SK-N-SH (cell line): ENCODE data around the gene ENKD1. TPM values are rescaled to one million over a fixed set of nuclear protein-coding genes. Genes with fewer than 3 reads are reported as not detected.
A peak's percentile ranks its signal among the peaks of the same experiment; 100 is the strongest.

ENCODE experiments used
- CTCF ChIA-PET: fragments of 300-600, 350-600 bp; formaldehyde crosslinking; extraction: SDS; loops from one replicate; lab custom pipeline; 2021; lab: Yijun Ruan, JAX
- POLR2A ChIA-PET: fragments of 350-600 bp; sonication (Branson Sonifier 250); formaldehyde crosslinking; extraction: SDS; loops from one replicate; lab custom pipeline; 2020; ENCODE audit warnings: antibody characterized with exemption, inconsistent platforms; lab: Yijun Ruan, JAX
- DNase-seq: peaks from one replicate; pipeline ENCODE4 v3.0.0; 2012
- H2AFZ ChIP-seq: fragments of 200-600 bp; sonication (generic); 2 replicates; pipeline ENCODE4 v1.8.1; 2016; ENCODE audit warnings: antibody characterized with exemption, mild to moderate bottlenecking, low read depth
- H3F3A ChIP-seq: fragments of 200-600 bp; sonication (generic); replicated peaks from 2 replicates; pipeline ENCODE3; 2016; ENCODE audit warnings: antibody characterized with exemption, mild to moderate bottlenecking; ENCODE audit not compliant: insufficient read depth
- H3K27ac ChIP-seq, 2 experiments: fragments of 200-500 bp in 1 of 2; fragments of 200-600 bp in 1 of 2; sonication (Bioruptor generic) in 1 of 2; sonication (generic), shearing (Covaris generic) in 1 of 2; 2 replicates each; pipeline versions ENCODE4 v1.5.1 to v1.6.1; 2014 to 2016; ENCODE audit warnings: low read depth in 2 of 2, inconsistent platforms in 1 of 2, low read length in 1 of 2, mild to moderate bottlenecking in 1 of 2, mixed read lengths in 1 of 2
- H3K27me3 ChIP-seq: fragments of 200-600 bp; sonication (generic), shearing (Covaris generic); 2 replicates; pipeline ENCODE4 v1.6.1; 2016; ENCODE audit warnings: mixed run types; ENCODE audit not compliant: insufficient read depth
- H3K36me3 ChIP-seq, 2 experiments: fragments of 200-500 bp in 1 of 2; fragments of 200-600 bp in 1 of 2; sonication (Bioruptor generic) in 1 of 2; sonication (generic) in 1 of 2; replicated peaks in 1 of 2; 2 replicates each; pipeline versions ENCODE3 to v1.5.1; 2014 to 2016; ENCODE audit warnings: low read length in 1 of 2, mild to moderate bottlenecking in 1 of 2; ENCODE audit not compliant: insufficient read depth in 2 of 2, control insufficient read depth in 1 of 2
- H3K4me1 ChIP-seq, 2 experiments: fragments of 200-500 bp in 1 of 2; fragments of 200-600 bp in 1 of 2; sonication (Bioruptor generic) in 1 of 2; sonication (generic), shearing (Covaris generic) in 1 of 2; 2 replicates each; pipeline versions ENCODE4 v1.5.1 to v1.6.1; 2014 to 2016; ENCODE audit warnings: low read depth in 1 of 2, low read length in 1 of 2, mixed run types in 1 of 2; ENCODE audit not compliant: insufficient read depth in 2 of 2, control insufficient read depth in 1 of 2
- H3K4me2 ChIP-seq: fragments of 200-600 bp; sonication (generic), shearing (Covaris generic); 2 replicates; pipeline ENCODE4 v1.6.1; 2017; ENCODE audit warnings: mixed run types
- H3K4me3 ChIP-seq, 2 experiments: fragments of 200-500 bp in 1 of 2; fragments of 200-600 bp in 1 of 2; sonication (Bioruptor generic) in 1 of 2; sonication (generic), shearing (Covaris generic) in 1 of 2; 2 replicates each; pipeline versions ENCODE4 v1.5.1 to v1.8.1; 2014 to 2016; ENCODE audit warnings: low read depth in 2 of 2, inconsistent platforms in 1 of 2, low read length in 1 of 2, mild to moderate bottlenecking in 1 of 2, mixed read lengths in 1 of 2, moderate library complexity in 1 of 2
- H3K79me2 ChIP-seq: fragments of 200-600 bp; sonication (generic); 2 replicates; pipeline ENCODE4 v1.8.1; 2017; ENCODE audit warnings: mild to moderate bottlenecking; ENCODE audit not compliant: insufficient read depth
- H3K9ac ChIP-seq: fragments of 200-600 bp; sonication (generic); 2 replicates; pipeline ENCODE4 v1.6.1; 2017; ENCODE audit warnings: mixed run types
- H3K9me2 ChIP-seq: fragments of 200-600 bp; sonication (generic); 2 replicates; pipeline ENCODE4 v1.6.1; 2017; ENCODE audit warnings: mixed run types
- H3K9me3 ChIP-seq: fragments of 200-600 bp; sonication (generic); 2 replicates; pipeline ENCODE4 v1.6.1; 2017; ENCODE audit warnings: mixed run types, mild to moderate bottlenecking, moderate library complexity
- H4K20me1 ChIP-seq: fragments of 200-600 bp; sonication (generic); 2 replicates; pipeline ENCODE4 v1.6.1; 2017; ENCODE audit warnings: mild to moderate bottlenecking, mixed run types; ENCODE audit not compliant: insufficient read depth
- EZH2phosphoT487 ChIP-seq: fragments of 200-600 bp; sonication (generic); IDR thresholded peaks from 2 replicates; pipeline ENCODE4 v1.6.1; 2017; ENCODE audit warnings: low read depth, mixed run types, mild to moderate bottlenecking, antibody characterized with exemption, moderate library complexity, borderline replicate concordance
- FOXJ3 ChIP-seq: sonication (generic); formaldehyde crosslinking; IDR thresholded peaks from 2 replicates; pipeline ENCODE4 v1.5.1; 2020; ENCODE audit warnings: mild to moderate bottlenecking, missing genetic modification reagents
- MXI1 ChIP-seq: IDR thresholded peaks from 2 replicates; pipeline ENCODE4 v1.6.1; 2012; ENCODE audit warnings: mild to moderate bottlenecking, low read depth, low read length, improper control_type of control experiment
- NFIC ChIP-seq: IDR thresholded peaks from 2 replicates; pipeline ENCODE4 v1.4.0; 2012; ENCODE audit warnings: borderline replicate concordance
- NRF1 ChIP-seq: IDR thresholded peaks from 2 replicates; pipeline ENCODE4 v1.6.1; 2012; ENCODE audit warnings: low read depth, mild to moderate bottlenecking, low read length
- POLR2AphosphoS5 ChIP-seq: IDR thresholded peaks from 2 replicates; pipeline ENCODE4 v1.6.1; 2012; ENCODE audit warnings: low read depth, low read length
- RAD21 ChIP-seq: IDR thresholded peaks from 2 replicates; pipeline ENCODE4 v1.6.1; 2012; ENCODE audit warnings: mild to moderate bottlenecking, low read length
- RXRA ChIP-seq: IDR thresholded peaks from 2 replicates; pipeline ENCODE4 v1.4.0; 2012; ENCODE audit warnings: low read depth, mild to moderate bottlenecking, borderline replicate concordance
- WGBS: methylation state at CpG from one replicate; pipeline ENCODE4 v1.1.6; 2017; ENCODE audit warnings: low lambda C conversion rate; 5-methylcytosine and 5-hydroxymethylcytosine counted together
- polyA plus RNA-seq, 3 experiments: library from polyadenylated mRNA; depleted of rRNA; stranded (reverse); fragments of >200 nt; gene quantifications; 2 replicates each; pipeline ENCODE4 v1.2.3, GENCODE V29; 2012
- TF ChIP-seq, protein P1 (sequence below): fragments of 200-600 bp; sonication (generic); IDR thresholded peaks from 2 replicates; pipeline ENCODE4 v1.6.1; 2017; ENCODE audit warnings: antibody characterized with exemption, mild to moderate bottlenecking, moderate library complexity
- TF ChIP-seq, protein P2 (sequence below): IDR thresholded peaks from 2 replicates; pipeline ENCODE4 v1.6.1; 2012; ENCODE audit warnings: mild to moderate bottlenecking, low read depth, low read length, moderate library complexity
- TF ChIP-seq, protein P3 (sequence below): fragments of 150-350 bp; IDR thresholded peaks from 2 replicates; pipeline ENCODE4 v1.6.1; 2017; ENCODE audit warnings: antibody characterized with exemption, low read length, low read depth, borderline replicate concordance
- TF ChIP-seq, protein P4 (sequence below): IDR thresholded peaks from 2 replicates; pipeline ENCODE4 v1.4.0; 2012; ENCODE audit warnings: low read depth, borderline replicate concordance

Gene ENKD1
- polyA plus RNA-seq, 1 of the 3 experiments (the other 2 are of a cell fraction), result 21.0 TPM

DNA sequence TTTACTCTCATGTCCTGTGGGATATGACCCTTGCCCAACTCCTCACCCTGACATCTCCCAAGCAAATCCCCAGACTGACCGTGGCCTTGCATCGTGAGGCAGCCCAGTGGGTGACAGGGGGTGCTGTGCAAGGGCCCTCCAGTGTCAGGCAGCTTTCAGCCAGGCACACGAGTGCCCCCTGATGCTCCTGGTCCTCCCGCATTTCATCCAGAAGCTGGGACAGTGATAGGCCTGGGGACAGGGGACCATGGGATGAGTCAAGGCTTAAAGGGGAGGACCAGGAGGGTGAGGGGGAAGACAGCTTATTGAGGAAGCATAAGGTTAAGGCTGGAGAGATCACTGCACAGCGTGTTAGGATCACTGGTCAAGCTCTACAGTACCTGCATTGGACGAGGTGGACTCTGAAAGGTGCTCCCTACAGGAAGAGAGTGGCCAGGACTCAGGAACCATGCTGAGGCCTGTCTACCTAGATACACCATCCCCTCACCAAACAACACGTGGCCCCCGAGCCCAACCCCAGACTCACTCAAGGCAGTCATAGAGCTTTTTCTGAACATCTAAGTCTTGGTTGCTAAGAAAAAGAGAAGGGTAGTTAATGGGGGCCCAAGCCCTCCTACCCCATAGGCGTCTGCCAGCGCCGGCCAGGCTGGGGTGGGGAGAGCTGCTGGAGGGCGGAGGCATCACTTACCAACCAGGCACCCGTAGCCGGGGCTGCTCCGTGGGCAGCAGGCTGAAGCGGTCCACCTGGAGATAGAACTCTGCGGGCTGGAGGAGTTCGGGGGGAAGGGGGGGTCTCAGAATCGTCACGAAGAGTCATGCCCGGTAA is 7.5 kb downstream of the ENKD1 start:
- Histone ChIP-seq H3K9ac (peak overlapping the region; percentile 82), H4K20me1 (0 out of 2 replicates have a peak, but pooled peaks cover 3% of the 10 kb centered on the region), H3K4me3 (peak overlapping the region; percentile 87 to 97), H3K9me2 (no peaks in the 10 kb centered on the region), H3K4me2 (peak overlapping the region; percentile 93), H3K27ac (peak overlapping the region in 1 of 2 experiments; percentile 16; a peak in 2 of 4 replicates), H3K27me3 (no peaks in the 10 kb centered on the region), H3K79me2 (peaks cover 17% of the 10 kb centered on the region), H3K9me3 (no peaks in the 10 kb centered on the region), H3F3A (peaks cover 15% of the 10 kb centered on the region), H3K36me3 (peaks cover 0 to 26% of the 10 kb centered on the region in 2 experiments), H2AFZ (peak overlapping the region; percentile 81; the same call in 1 of the 2 replicates), H3K4me1 (peaks cover 0 to 27% of the 10 kb centered on the region in 2 experiments; a peak in 1 of 4 replicates)
- 60% methylated on average over 11 of the region's 21 CpGs for WGBS
- ChIA-PET CTCF (interaction anchor here (0.6 to 18.3 kb wide), 12 partner anchors 9 to 165 kb away, joined by 3 to 246 read pairs (median 7); partner anchors contain the start of genes CARMIL2 and CTCF), POLR2A (interaction anchor here (1.4 kb wide), 1 partner anchor 12 kb away, joined by 6 read pairs; no protein-coding TSS in a partner anchor)
- DNase-seq, result no peak
- TF ChIP-seq, protein P1, sequence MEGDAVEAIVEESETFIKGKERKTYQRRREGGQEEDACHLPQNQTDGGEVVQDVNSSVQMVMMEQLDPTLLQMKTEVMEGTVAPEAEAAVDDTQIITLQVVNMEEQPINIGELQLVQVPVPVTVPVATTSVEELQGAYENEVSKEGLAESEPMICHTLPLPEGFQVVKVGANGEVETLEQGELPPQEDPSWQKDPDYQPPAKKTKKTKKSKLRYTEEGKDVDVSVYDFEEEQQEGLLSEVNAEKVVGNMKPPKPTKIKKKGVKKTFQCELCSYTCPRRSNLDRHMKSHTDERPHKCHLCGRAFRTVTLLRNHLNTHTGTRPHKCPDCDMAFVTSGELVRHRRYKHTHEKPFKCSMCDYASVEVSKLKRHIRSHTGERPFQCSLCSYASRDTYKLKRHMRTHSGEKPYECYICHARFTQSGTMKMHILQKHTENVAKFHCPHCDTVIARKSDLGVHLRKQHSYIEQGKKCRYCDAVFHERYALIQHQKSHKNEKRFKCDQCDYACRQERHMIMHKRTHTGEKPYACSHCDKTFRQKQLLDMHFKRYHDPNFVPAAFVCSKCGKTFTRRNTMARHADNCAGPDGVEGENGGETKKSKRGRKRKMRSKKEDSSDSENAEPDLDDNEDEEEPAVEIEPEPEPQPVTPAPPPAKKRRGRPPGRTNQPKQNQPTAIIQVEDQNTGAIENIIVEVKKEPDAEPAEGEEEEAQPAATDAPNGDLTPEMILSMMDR, result no peak

DNA sequence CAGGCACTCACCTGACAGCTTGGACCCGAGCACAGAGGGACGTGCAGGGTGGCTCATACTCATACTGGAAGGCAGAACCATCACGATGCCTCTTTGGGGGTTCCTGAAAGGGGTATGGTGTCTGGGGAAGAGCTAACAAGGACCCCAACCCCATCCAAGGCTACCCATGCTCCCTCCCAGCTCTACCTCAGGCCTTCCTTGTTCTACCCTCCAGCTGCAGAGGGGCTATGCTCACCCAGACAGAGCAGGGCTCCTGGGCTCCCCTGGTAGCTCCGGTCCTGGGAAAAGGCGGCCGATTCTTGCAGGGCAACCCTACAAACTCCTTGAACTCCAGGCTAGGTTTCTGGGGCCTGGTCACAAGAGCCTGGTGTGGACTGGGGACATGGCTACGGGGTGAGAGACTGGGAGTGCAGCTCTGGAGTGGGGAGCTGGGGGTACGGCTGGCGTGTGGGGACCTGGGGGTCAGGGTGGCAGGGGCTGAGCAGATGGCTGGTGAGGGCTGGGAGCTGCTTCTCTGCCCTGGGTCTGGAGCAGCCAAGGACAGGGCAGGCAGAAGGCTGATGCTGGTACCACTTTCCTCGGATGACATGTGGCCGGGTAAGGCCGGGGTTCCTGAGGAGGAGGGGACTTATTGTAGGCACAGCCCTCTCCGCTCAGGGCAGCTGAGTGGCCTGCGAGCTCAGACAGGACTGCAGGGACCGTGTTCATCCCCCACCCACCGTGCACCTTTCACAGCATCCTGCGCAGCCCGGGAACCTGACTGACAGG is 8.6 kb downstream of the ENKD1 start:
- POLR2A ChIA-PET, result no interaction called here
- Histone ChIP-seq H3F3A (peaks cover 15% of the 10 kb centered on the region), H3K79me2 (peaks cover 17% of the 10 kb centered on the region), H3K4me3 (no peak overlapping the region), H3K9me3 (no peaks in the 10 kb centered on the region), H3K4me2 (no peak overlapping the region), H2AFZ (no peak overlapping the region), H3K27me3 (no peaks in the 10 kb centered on the region), H3K4me1 (peaks cover 0 to 30% of the 10 kb centered on the region in 2 experiments; a peak in 1 of 4 replicates), H3K27ac (no peak overlapping the region), H3K36me3 (peaks cover 0 to 18% of the 10 kb centered on the region in 2 experiments), H4K20me1 (0 out of 2 replicates have a peak, but pooled peaks cover 3% of the 10 kb centered on the region), H3K9ac (no peak overlapping the region), H3K9me2 (no peaks in the 10 kb centered on the region)
- CTCF ChIA-PET, result interaction anchor here (0.9 to 18.3 kb wide), 10 partner anchors 10 to 164 kb away, joined by 3 to 246 read pairs (median 7); partner anchors contain the start of genes CARMIL2 and CTCF
- WGBS, result 92% methylated on average over 12 of the region's 18 CpGs
- no peak for DNase-seq
- TF ChIP-seq, protein P2, sequence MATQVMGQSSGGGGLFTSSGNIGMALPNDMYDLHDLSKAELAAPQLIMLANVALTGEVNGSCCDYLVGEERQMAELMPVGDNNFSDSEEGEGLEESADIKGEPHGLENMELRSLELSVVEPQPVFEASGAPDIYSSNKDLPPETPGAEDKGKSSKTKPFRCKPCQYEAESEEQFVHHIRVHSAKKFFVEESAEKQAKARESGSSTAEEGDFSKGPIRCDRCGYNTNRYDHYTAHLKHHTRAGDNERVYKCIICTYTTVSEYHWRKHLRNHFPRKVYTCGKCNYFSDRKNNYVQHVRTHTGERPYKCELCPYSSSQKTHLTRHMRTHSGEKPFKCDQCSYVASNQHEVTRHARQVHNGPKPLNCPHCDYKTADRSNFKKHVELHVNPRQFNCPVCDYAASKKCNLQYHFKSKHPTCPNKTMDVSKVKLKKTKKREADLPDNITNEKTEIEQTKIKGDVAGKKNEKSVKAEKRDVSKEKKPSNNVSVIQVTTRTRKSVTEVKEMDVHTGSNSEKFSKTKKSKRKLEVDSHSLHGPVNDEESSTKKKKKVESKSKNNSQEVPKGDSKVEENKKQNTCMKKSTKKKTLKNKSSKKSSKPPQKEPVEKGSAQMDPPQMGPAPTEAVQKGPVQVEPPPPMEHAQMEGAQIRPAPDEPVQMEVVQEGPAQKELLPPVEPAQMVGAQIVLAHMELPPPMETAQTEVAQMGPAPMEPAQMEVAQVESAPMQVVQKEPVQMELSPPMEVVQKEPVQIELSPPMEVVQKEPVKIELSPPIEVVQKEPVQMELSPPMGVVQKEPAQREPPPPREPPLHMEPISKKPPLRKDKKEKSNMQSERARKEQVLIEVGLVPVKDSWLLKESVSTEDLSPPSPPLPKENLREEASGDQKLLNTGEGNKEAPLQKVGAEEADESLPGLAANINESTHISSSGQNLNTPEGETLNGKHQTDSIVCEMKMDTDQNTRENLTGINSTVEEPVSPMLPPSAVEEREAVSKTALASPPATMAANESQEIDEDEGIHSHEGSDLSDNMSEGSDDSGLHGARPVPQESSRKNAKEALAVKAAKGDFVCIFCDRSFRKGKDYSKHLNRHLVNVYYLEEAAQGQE, result no peak
- no peak for TF ChIP-seq RXRA
- TF ChIP-seq, protein P1, result no peak
- TF ChIP-seq NFIC, result no peak
- no peak for TF ChIP-seq RAD21
- no peak for TF ChIP-seq FOXJ3 (CRISPR knock-in tag)
- no peak for TF ChIP-seq EZH2phosphoT487
- TF ChIP-seq, protein P3, sequence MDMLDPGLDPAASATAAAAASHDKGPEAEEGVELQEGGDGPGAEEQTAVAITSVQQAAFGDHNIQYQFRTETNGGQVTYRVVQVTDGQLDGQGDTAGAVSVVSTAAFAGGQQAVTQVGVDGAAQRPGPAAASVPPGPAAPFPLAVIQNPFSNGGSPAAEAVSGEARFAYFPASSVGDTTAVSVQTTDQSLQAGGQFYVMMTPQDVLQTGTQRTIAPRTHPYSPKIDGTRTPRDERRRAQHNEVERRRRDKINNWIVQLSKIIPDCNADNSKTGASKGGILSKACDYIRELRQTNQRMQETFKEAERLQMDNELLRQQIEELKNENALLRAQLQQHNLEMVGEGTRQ, result no peak
- no peak for TF ChIP-seq MXI1
- no peak for TF ChIP-seq POLR2AphosphoS5
- TF ChIP-seq NRF1, result no peak
- TF ChIP-seq, protein P4, sequence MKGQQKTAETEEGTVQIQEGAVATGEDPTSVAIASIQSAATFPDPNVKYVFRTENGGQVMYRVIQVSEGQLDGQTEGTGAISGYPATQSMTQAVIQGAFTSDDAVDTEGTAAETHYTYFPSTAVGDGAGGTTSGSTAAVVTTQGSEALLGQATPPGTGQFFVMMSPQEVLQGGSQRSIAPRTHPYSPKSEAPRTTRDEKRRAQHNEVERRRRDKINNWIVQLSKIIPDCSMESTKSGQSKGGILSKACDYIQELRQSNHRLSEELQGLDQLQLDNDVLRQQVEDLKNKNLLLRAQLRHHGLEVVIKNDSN, result no peak
